ENCODE measurements around the gene PATJ.

PATJ gene

DNA sequence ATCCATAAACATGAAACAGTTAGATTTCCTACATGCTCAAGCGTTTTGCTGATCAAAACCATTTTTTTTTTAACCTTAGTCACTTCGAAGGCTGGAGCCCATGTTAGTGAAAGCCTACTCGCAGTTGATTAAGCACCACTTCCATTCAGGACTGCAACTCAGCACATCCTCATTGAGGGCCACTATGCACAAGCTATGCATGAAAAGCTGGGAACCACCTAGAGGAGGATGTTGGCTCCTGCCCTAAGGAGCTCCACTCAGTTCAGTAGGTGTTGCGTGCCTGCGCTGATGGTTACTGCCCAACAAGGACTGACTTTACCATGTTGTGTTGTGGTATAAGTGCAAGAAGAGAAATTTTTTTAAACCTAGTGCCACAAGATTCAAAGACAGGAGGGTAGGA is 271.0 kb downstream of the PATJ start:
- TF ChIP-seq GLIS3 (CRISPR knock-in tag; IDR thresholded peaks at IDR 0.05), result no peak
- TF ChIP-seq OSR1 (CRISPR knock-in tag; IDR thresholded peaks at IDR 0.05), result no peak
- TF ChIP-seq, protein P1, sequence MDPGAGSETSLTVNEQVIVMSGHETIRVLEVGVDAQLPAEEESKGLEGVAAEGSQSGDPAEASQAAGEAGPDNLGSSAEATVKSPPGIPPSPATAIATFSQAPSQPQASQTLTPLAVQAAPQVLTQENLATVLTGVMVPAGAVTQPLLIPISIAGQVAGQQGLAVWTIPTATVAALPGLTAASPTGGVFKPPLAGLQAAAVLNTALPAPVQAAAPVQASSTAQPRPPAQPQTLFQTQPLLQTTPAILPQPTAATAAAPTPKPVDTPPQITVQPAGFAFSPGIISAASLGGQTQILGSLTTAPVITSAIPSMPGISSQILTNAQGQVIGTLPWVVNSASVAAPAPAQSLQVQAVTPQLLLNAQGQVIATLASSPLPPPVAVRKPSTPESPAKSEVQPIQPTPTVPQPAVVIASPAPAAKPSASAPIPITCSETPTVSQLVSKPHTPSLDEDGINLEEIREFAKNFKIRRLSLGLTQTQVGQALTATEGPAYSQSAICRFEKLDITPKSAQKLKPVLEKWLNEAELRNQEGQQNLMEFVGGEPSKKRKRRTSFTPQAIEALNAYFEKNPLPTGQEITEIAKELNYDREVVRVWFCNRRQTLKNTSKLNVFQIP (CRISPR knock-in tag; IDR thresholded peaks at IDR 0.05; ENCODE audit: borderline replicate concordance, low read depth), result no peak
- TF ChIP-seq ARNTL (CRISPR knock-in tag; IDR thresholded peaks at IDR 0.05; ENCODE audit: borderline replicate concordance, low read depth), result no peak
- TF ChIP-seq ZNF8 (CRISPR knock-in tag; IDR thresholded peaks at IDR 0.05), result no peak
- TF ChIP-seq ZC3H10 (CRISPR knock-in tag; IDR thresholded peaks at IDR 0.05), result no peak
- TF ChIP-seq ZFP3 (CRISPR knock-in tag; IDR thresholded peaks at IDR 0.05), result no peak
- TF ChIP-seq, protein P2, sequence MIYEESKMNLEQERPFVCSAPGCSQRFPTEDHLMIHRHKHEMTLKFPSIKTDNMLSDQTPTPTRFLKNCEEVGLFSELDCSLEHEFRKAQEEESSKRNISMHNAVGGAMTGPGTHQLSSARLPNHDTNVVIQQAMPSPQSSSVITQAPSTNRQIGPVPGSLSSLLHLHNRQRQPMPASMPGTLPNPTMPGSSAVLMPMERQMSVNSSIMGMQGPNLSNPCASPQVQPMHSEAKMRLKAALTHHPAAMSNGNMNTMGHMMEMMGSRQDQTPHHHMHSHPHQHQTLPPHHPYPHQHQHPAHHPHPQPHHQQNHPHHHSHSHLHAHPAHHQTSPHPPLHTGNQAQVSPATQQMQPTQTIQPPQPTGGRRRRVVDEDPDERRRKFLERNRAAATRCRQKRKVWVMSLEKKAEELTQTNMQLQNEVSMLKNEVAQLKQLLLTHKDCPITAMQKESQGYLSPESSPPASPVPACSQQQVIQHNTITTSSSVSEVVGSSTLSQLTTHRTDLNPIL (CRISPR knock-in tag; IDR thresholded peaks at IDR 0.05; ENCODE audit: low read depth), result no peak
- no peak for TF ChIP-seq ZNF565 (CRISPR knock-in tag; conservative IDR thresholded peaks at IDR 0.05; ENCODE audit: low read depth)
- no peak for TF ChIP-seq TCF4 (CRISPR knock-in tag; IDR thresholded peaks at IDR 0.05; ENCODE audit: borderline replicate concordance)
- TF ChIP-seq TOX (CRISPR knock-in tag; IDR thresholded peaks at IDR 0.05; ENCODE audit: borderline replicate concordance), result no peak
- no peak for TF ChIP-seq PPARA (CRISPR knock-in tag; IDR thresholded peaks at IDR 0.05; ENCODE audit: borderline replicate concordance)
- TF ChIP-seq CSDC2 (CRISPR knock-in tag; IDR thresholded peaks at IDR 0.05), result no peak
- no peak for TF ChIP-seq BACH2 (CRISPR knock-in tag; IDR thresholded peaks at IDR 0.05; ENCODE audit: borderline replicate concordance)
- TF ChIP-seq, protein P3, sequence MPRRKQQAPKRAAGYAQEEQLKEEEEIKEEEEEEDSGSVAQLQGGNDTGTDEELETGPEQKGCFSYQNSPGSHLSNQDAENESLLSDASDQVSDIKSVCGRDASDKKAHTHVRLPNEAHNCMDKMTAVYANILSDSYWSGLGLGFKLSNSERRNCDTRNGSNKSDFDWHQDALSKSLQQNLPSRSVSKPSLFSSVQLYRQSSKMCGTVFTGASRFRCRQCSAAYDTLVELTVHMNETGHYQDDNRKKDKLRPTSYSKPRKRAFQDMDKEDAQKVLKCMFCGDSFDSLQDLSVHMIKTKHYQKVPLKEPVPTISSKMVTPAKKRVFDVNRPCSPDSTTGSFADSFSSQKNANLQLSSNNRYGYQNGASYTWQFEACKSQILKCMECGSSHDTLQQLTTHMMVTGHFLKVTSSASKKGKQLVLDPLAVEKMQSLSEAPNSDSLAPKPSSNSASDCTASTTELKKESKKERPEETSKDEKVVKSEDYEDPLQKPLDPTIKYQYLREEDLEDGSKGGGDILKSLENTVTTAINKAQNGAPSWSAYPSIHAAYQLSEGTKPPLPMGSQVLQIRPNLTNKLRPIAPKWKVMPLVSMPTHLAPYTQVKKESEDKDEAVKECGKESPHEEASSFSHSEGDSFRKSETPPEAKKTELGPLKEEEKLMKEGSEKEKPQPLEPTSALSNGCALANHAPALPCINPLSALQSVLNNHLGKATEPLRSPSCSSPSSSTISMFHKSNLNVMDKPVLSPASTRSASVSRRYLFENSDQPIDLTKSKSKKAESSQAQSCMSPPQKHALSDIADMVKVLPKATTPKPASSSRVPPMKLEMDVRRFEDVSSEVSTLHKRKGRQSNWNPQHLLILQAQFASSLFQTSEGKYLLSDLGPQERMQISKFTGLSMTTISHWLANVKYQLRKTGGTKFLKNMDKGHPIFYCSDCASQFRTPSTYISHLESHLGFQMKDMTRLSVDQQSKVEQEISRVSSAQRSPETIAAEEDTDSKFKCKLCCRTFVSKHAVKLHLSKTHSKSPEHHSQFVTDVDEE (CRISPR knock-in tag; IDR thresholded peaks at IDR 0.05), result no peak
- no peak for TF ChIP-seq ISL1 (CRISPR knock-in tag; IDR thresholded peaks at IDR 0.05)
- TF ChIP-seq RARB (CRISPR knock-in tag; IDR thresholded peaks at IDR 0.05), result no peak
- no peak for TF ChIP-seq ESRRG (CRISPR knock-in tag; IDR thresholded peaks at IDR 0.05)
- TF ChIP-seq, protein P4, sequence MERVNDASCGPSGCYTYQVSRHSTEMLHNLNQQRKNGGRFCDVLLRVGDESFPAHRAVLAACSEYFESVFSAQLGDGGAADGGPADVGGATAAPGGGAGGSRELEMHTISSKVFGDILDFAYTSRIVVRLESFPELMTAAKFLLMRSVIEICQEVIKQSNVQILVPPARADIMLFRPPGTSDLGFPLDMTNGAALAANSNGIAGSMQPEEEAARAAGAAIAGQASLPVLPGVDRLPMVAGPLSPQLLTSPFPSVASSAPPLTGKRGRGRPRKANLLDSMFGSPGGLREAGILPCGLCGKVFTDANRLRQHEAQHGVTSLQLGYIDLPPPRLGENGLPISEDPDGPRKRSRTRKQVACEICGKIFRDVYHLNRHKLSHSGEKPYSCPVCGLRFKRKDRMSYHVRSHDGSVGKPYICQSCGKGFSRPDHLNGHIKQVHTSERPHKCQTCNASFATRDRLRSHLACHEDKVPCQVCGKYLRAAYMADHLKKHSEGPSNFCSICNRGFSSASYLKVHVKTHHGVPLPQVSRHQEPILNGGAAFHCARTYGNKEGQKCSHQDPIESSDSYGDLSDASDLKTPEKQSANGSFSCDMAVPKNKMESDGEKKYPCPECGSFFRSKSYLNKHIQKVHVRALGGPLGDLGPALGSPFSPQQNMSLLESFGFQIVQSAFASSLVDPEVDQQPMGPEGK (CRISPR knock-in tag; IDR thresholded peaks at IDR 0.05; ENCODE audit: borderline replicate concordance), result no peak
- TF ChIP-seq, protein P5, sequence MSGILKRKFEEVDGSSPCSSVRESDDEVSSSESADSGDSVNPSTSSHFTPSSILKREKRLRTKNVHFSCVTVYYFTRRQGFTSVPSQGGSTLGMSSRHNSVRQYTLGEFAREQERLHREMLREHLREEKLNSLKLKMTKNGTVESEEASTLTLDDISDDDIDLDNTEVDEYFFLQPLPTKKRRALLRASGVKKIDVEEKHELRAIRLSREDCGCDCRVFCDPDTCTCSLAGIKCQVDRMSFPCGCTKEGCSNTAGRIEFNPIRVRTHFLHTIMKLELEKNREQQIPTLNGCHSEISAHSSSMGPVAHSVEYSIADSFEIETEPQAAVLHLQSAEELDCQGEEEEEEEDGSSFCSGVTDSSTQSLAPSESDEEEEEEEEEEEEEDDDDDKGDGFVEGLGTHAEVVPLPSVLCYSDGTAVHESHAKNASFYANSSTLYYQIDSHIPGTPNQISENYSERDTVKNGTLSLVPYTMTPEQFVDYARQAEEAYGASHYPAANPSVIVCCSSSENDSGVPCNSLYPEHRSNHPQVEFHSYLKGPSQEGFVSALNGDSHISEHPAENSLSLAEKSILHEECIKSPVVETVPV (CRISPR knock-in tag; IDR thresholded peaks at IDR 0.05), result no peak
- ATAC-seq, result no peak

DNA sequence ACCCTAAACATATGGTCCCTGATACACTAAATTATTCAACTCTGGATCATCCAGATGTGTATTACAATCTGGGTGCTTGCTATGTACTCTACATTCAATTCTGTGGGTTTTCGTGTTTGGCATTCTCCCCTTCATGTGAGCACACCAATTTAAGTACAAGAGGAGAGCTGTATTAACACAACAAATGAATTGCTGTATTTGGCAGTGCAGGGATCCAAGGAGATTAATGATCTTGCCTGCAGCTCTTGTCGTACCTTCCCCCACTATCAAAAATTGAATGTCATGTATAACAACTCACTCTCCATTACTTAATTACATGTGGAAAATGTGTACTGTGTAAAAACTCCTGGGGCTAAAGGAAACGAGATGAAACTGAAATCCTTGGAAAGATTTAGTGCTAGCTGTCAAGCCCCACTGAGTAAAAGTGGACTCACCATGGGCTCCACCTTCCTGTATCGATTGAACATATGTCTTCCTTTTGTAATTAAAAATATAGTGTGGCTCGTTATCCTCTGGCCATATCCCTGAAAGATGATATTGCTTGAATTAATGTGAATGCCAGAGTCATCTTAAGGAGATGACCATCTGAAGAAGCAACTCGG is 280.2 kb downstream of the PATJ start:
- ATAC-seq, result no peak
- TF ChIP-seq ZNF70 (CRISPR knock-in tag; IDR thresholded peaks at IDR 0.05), result no peak
- TF ChIP-seq PPARA (CRISPR knock-in tag; IDR thresholded peaks at IDR 0.05; ENCODE audit: borderline replicate concordance), result no peak
- TF ChIP-seq ZNF565 (CRISPR knock-in tag; conservative IDR thresholded peaks at IDR 0.05; ENCODE audit: low read depth), result no peak
- no peak for TF ChIP-seq BACH2 (CRISPR knock-in tag; IDR thresholded peaks at IDR 0.05; ENCODE audit: borderline replicate concordance)
- TF ChIP-seq SNAI2 (CRISPR knock-in tag; IDR thresholded peaks at IDR 0.05), result no peak
- TF ChIP-seq ZFP30 (CRISPR knock-in tag; IDR thresholded peaks at IDR 0.05), result no peak
- TF ChIP-seq ISL1 (CRISPR knock-in tag; IDR thresholded peaks at IDR 0.05), result no peak
- TF ChIP-seq GLIS3 (CRISPR knock-in tag; IDR thresholded peaks at IDR 0.05), result no peak
- TF ChIP-seq TCF4 (CRISPR knock-in tag; IDR thresholded peaks at IDR 0.05; ENCODE audit: borderline replicate concordance), result no peak
- TF ChIP-seq ZNF8 (CRISPR knock-in tag; IDR thresholded peaks at IDR 0.05), result no peak
- TF ChIP-seq ARNTL (CRISPR knock-in tag; IDR thresholded peaks at IDR 0.05; ENCODE audit: borderline replicate concordance, low read depth), result no peak
- no peak for TF ChIP-seq RARB (CRISPR knock-in tag; IDR thresholded peaks at IDR 0.05)
- TF ChIP-seq, protein P3 (CRISPR knock-in tag; IDR thresholded peaks at IDR 0.05), result no peak
- no peak for TF ChIP-seq TOX (CRISPR knock-in tag; IDR thresholded peaks at IDR 0.05; ENCODE audit: borderline replicate concordance)
- TF ChIP-seq ZC3H10 (CRISPR knock-in tag; IDR thresholded peaks at IDR 0.05), result no peak
